Measurements from ENCODE around the gene ABTB2.

Gene ABTB2

GRCh38 chr11:34380696-34381095 lies 22.9 kb upstream of the ABTB2 start:
- Mint-ChIP-seq H3K4me1 (ENCODE audit: low read depth) (no peaks in the 10 kb centered on the region), H3K9me3 (ENCODE audit: low read depth) (peaks cover 15% of the 10 kb centered on the region), H3K4me3 (no peak overlapping the region), H3K36me3 (peaks cover 17% of the 10 kb centered on the region), H3K27ac (no peak overlapping the region), H3K27me3 (peaks cover 4% of the 10 kb centered on the region)

- peaks cover 18% of the 10 kb centered on the region for H3K36me3 Mint-ChIP-seq
- peaks cover 15% of the 10 kb centered on the region for H3K9me3 Mint-ChIP-seq (ENCODE audit: low read depth)
- H3K4me1 Mint-ChIP-seq (ENCODE audit: low read depth), result no peaks in the 10 kb centered on the region
- no peak overlapping the region for H3K27ac Mint-ChIP-seq
- H3K27me3 Mint-ChIP-seq, result peaks cover 4% of the 10 kb centered on the region
- no peak overlapping the region for H3K4me3 Mint-ChIP-seq
Observed at GRCh38 chr11:34379539-34379938, 21.7 kb upstream of the ABTB2 start.

- Mint-ChIP-seq H3K27me3 (peaks cover 4% of the 10 kb centered on the region), H3K4me3 (no peak overlapping the region), H3K9me3 (ENCODE audit: low read depth) (peaks cover 15% of the 10 kb centered on the region), H3K4me1 (ENCODE audit: low read depth) (no peaks in the 10 kb centered on the region), H3K27ac (no peak overlapping the region), H3K36me3 (peaks cover 18% of the 10 kb centered on the region)
Observed at GRCh38 chr11:34379079-34379478, 21.3 kb upstream of the ABTB2 start.

GRCh38 chr11:34373727-34374126 lies 15.9 kb upstream of the ABTB2 start:
- Mint-ChIP-seq H3K9me3 (ENCODE audit: low read depth) (peaks cover 11% of the 10 kb centered on the region), H3K27me3 (no peaks in the 10 kb centered on the region), H3K27ac (no peak overlapping the region), H3K4me3 (no peak overlapping the region), H3K4me1 (ENCODE audit: low read depth) (peaks cover 15% of the 10 kb centered on the region), H3K36me3 (peaks cover 12% of the 10 kb centered on the region)

GRCh38 chr11:34366522-34366921 lies 8.7 kb upstream of the ABTB2 start:
- peaks cover 16% of the 10 kb centered on the region for H3K4me1 Mint-ChIP-seq (ENCODE audit: low read depth)
- H3K4me3 Mint-ChIP-seq, result no peak overlapping the region
- peaks cover 8% of the 10 kb centered on the region for H3K27me3 Mint-ChIP-seq
- H3K36me3 Mint-ChIP-seq, result no peaks in the 10 kb centered on the region
- H3K27ac Mint-ChIP-seq, result no peak overlapping the region
- no peaks in the 10 kb centered on the region for H3K9me3 Mint-ChIP-seq (ENCODE audit: low read depth)

- no peak overlapping the region for H3K27ac Mint-ChIP-seq
- no peak overlapping the region for H3K4me3 Mint-ChIP-seq
- peaks cover 13% of the 10 kb centered on the region for H3K27me3 Mint-ChIP-seq
- H3K4me1 Mint-ChIP-seq (ENCODE audit: low read depth), result peaks cover 11% of the 10 kb centered on the region
- no peaks in the 10 kb centered on the region for H3K9me3 Mint-ChIP-seq (ENCODE audit: low read depth)
- no peaks in the 10 kb centered on the region for H3K36me3 Mint-ChIP-seq
Observed at GRCh38 chr11:34364102-34364501, 6.3 kb upstream of the ABTB2 start.

- Mint-ChIP-seq H3K27ac (no peak overlapping the region), H3K4me3 (no peak overlapping the region), H3K4me1 (ENCODE audit: low read depth) (peaks cover 13% of the 10 kb centered on the region), H3K36me3 (no peaks in the 10 kb centered on the region), H3K9me3 (ENCODE audit: low read depth) (no peaks in the 10 kb centered on the region), H3K27me3 (peaks cover 13% of the 10 kb centered on the region)
Observed at GRCh38 chr11:34363363-34364084, 5.7 kb upstream of the ABTB2 start.

- Mint-ChIP-seq H3K27ac (no peak overlapping the region), H3K27me3 (peaks cover 22% of the 10 kb centered on the region), H3K4me3 (no peak overlapping the region), H3K4me1 (ENCODE audit: low read depth) (peaks cover 26% of the 10 kb centered on the region), H3K36me3 (peaks cover 2% of the 10 kb centered on the region), H3K9me3 (ENCODE audit: low read depth) (no peaks in the 10 kb centered on the region)
Observed at GRCh38 chr11:34360046-34360445, 2.2 kb upstream of the ABTB2 start.

GRCh38 chr11:34359548-34359891 lies 1.7 kb upstream of the ABTB2 start:
- Mint-ChIP-seq H3K27me3 (peaks cover 27% of the 10 kb centered on the region), H3K4me3 (peak overlapping the region; percentile 91), H3K27ac (no peak overlapping the region), H3K36me3 (peaks cover 7% of the 10 kb centered on the region), H3K4me1 (ENCODE audit: low read depth) (peaks cover 29% of the 10 kb centered on the region), H3K9me3 (ENCODE audit: low read depth) (no peaks in the 10 kb centered on the region)

GRCh38 chr11:34358728-34359547 lies 1.1 kb upstream of the ABTB2 start:
- peak overlapping the region; percentile 91 for H3K4me3 Mint-ChIP-seq
- H3K9me3 Mint-ChIP-seq (ENCODE audit: low read depth), result no peaks in the 10 kb centered on the region
- H3K4me1 Mint-ChIP-seq (ENCODE audit: low read depth), result peaks cover 24% of the 10 kb centered on the region
- H3K27me3 Mint-ChIP-seq, result peaks cover 30% of the 10 kb centered on the region
- H3K36me3 Mint-ChIP-seq, result peaks cover 7% of the 10 kb centered on the region
- H3K27ac Mint-ChIP-seq, result peak overlapping the region; percentile 77

- Mint-ChIP-seq H3K9me3 (ENCODE audit: low read depth) (no peaks in the 10 kb centered on the region), H3K27ac (peak overlapping the region; percentile 66), H3K27me3 (peaks cover 32% of the 10 kb centered on the region), H3K36me3 (peaks cover 7% of the 10 kb centered on the region), H3K4me3 (peak overlapping the region; percentile 91), H3K4me1 (ENCODE audit: low read depth) (peaks cover 23% of the 10 kb centered on the region)
Observed at GRCh38 chr11:34358258-34358727, 483 bp upstream of the ABTB2 start.

GRCh38 chr11:34356913-34357700 lies 703 bp downstream of the ABTB2 start:
- Mint-ChIP-seq H3K27me3 (peaks cover 39% of the 10 kb centered on the region), H3K36me3 (peaks cover 10% of the 10 kb centered on the region), H3K4me3 (peak overlapping the region; percentile 86)

GRCh38 chr11:34356576-34356912 lies 1.3 kb downstream of the ABTB2 start:
- Mint-ChIP-seq H3K27me3 (peaks cover 42% of the 10 kb centered on the region), H3K9me3 (ENCODE audit: low read depth) (no peaks in the 10 kb centered on the region), H3K4me1 (ENCODE audit: low read depth) (peaks cover 23% of the 10 kb centered on the region), H3K36me3 (peaks cover 10% of the 10 kb centered on the region), H3K27ac (no peak overlapping the region), H3K4me3 (peak overlapping the region; percentile 86)

More at GRCh38 chr11:34356913-34357700, 703 bp downstream of the ABTB2 start:
- peaks cover 23% of the 10 kb centered on the region for H3K4me1 Mint-ChIP-seq (ENCODE audit: low read depth)
- no peak overlapping the region for H3K27ac Mint-ChIP-seq
- H3K9me3 Mint-ChIP-seq (ENCODE audit: low read depth), result no peaks in the 10 kb centered on the region

GRCh38 chr11:34356130-34356529 lies 1.7 kb downstream of the ABTB2 start:
- Mint-ChIP-seq H3K27ac (no peak overlapping the region), H3K4me3 (peak overlapping the region; percentile 86), H3K27me3 (peaks cover 46% of the 10 kb centered on the region), H3K4me1 (ENCODE audit: low read depth) (peaks cover 23% of the 10 kb centered on the region), H3K9me3 (ENCODE audit: low read depth) (no peaks in the 10 kb centered on the region), H3K36me3 (peaks cover 10% of the 10 kb centered on the region)

GRCh38 chr11:34355726-34356125 lies 2.1 kb downstream of the ABTB2 start:
- H3K4me1 Mint-ChIP-seq (ENCODE audit: low read depth), result peaks cover 23% of the 10 kb centered on the region

More at GRCh38 chr11:34355726-34356125, 2.1 kb downstream of the ABTB2 start:
- peaks cover 10% of the 10 kb centered on the region for H3K36me3 Mint-ChIP-seq
- H3K4me3 Mint-ChIP-seq, result peak overlapping the region; percentile 86
- H3K27me3 Mint-ChIP-seq, result peaks cover 46% of the 10 kb centered on the region
- H3K9me3 Mint-ChIP-seq (ENCODE audit: low read depth), result no peaks in the 10 kb centered on the region
- H3K27ac Mint-ChIP-seq, result no peak overlapping the region

All from activated naive CD8-positive, alpha-beta T cell (primary cell).